NCI-H226 (cell line): ENCODE measurements around the gene CHN2.
A peak's percentile ranks its signal among the peaks of the same experiment; 100 is the strongest.

Experiments used
- DNase-seq: peaks from one replicate; pipeline ENCODE4 v3.0.0-alpha.2; 2015

Gene CHN2

GRCh38 chr7:29479301-29480200 lies 285.0 kb downstream of the CHN2 start:
- no peak for DNase-seq

GRCh38 chr7:29480451-29480850 lies 285.9 kb downstream of the CHN2 start:
- no peak for DNase-seq

GRCh38 chr7:29480934-29481651 lies 286.5 kb downstream of the CHN2 start:
- DNase-seq: no peak

DNA sequence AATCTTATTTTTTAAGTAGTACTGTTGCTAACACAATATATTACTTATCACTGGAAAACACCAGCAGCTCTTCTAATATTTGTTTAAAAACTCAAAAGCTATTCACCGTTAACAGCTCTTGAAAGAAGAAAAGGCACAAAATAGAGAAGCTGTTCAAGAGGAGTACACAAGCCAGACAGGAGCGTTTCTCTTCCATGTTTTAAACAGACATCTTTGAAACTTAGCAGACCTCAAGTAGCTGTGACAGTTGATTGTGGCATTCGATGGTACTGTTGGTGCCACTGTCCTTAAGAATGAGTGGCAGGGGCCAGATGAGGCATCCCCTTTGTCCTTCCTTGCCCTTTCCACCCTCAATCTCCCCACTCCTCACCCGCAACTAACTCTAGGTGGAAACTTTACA lies 287.5 kb downstream of the CHN2 start:
- no peak for DNase-seq

GRCh38 chr7:29483219-29484104 lies 288.9 kb downstream of the CHN2 start:
- no peak for DNase-seq

- DNase-seq: no peak
Measured at GRCh38 chr7:29484280-29484679, 289.7 kb downstream of the CHN2 start.

DNA sequence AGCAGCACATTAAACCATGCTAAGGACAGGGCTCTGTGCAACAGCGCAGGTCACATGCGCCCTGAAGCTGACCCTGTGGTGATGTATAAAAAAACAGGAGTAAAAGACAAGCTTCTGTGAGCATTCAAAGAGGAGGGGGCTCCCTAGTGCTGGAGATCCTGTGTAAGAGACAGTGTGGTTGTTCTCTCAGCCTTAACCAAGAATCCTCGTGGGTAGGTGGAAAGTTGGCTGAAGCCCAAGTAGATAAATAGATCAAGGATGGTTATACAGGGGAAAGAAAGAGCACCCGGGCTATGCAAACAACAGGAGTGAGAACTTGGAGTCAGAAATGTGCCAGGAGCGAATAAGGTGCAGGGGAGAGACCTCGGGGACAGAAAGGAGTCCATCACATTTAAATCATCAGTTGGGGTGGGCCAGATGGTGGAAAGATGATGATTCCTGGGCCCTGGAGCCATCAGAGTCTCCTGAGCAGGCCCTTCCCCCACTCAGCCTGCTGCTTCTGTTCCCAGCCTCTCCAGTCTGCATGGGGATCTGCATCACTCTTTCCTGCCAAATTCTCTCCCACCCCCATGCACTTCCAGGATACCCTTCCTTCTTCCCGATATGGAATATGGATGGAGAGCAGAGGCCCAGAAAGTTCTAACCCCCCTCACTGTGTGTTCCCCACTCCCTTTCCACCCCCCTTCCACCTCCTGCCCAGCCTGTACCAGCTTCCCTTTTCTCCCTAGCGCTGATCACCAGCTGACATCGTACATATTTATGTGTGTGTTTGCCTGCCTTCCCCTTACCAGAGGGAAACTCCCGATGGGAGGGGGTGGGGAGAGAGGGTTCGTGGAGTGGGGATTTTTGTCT lies 291.0 kb downstream of the CHN2 start:
- no peak for DNase-seq

DNA sequence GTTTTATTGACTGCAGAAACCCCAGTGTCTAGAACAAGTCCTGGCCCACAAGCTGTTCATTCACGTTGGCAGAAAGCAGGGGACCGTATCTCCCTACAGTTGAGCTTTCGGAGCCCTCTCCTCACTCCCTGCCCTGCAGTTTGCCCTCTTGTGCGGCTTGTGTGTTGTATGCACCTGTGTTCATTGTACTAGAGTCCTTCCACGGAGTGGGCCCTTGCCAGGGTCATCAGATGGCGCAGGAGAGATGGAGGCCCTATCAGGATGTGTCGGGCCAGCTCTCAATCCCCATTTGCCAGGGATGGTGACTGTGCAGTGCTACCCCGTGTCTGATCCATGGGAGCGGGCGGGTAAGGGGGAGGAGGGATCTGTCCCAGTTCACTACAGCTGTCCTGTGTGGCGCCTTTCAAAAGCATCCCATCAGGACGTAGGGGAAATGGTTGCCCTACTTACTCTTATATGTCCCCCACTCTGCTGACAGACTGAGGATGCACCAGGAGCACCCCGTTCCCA lies 291.7 kb downstream of the CHN2 start:
- no peak for DNase-seq

DNA sequence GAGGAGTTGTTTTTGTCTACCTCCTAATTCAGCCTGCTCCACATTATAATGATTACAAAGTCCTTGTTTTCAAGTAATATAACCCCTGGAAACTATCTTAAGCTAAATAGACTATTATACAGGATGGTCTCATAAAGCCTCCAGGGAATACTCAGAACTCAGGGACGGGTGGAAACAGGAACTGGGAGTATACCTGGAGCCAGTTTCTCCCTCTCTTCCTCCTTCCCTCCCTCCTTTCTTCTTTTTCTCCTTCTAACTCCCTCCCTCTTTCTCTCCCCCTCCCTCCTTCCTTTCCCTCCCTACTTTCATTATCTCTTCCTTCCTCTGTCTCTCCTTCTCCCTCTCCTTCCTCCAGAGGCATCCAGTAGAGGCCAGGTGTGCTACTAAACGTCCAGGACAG lies 292.8 kb downstream of the CHN2 start:
- no peak for DNase-seq

GRCh38 chr7:29488203-29488970 lies 293.8 kb downstream of the CHN2 start:
- DNase-seq: no peak

DNA sequence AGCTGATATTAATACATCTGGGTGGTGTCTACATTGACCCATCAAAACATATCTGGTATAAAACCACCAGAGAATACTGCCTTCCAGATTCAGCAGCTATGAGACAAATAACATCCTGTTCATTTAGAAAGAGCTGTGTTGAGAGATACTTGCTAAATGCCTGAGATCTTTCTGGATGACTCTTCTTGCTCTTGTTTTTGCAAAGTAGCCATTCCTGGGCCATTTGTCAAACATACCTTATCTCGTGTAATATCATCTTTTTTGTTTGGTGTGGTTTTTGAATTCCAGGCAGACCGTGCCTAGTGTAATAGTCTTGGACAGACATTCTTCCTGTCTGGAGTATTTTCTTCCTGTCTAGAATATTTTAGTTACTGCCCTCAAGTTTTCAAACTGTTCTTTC lies 294.4 kb downstream of the CHN2 start:
- DNase-seq: peak; percentile 92

- no peak for DNase-seq
Measured at GRCh38 chr7:29490094-29490607, 295.6 kb downstream of the CHN2 start.

- peak; percentile 26 for DNase-seq
Measured at GRCh38 chr7:29494350-29494749, 299.8 kb downstream of the CHN2 start.

DNA sequence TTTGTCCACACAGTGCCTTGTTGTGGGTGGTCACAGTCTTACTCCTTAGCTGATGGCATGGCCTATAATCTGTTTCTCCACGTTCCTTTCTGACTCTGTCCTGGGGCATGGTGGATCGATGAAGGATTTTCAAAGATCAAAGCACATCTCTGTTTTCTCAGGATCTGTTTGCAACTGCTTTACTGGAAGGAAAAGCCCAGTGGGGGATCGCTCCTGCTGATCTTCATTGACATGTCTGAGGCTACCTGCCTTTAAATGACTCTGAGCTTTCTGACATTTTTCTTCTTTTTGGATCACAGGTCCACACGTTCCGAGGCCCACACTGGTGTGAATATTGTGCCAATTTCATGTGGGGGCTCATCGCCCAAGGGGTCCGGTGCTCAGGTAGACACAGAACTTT lies 301.1 kb downstream of the CHN2 start:
- no peak for DNase-seq

DNA sequence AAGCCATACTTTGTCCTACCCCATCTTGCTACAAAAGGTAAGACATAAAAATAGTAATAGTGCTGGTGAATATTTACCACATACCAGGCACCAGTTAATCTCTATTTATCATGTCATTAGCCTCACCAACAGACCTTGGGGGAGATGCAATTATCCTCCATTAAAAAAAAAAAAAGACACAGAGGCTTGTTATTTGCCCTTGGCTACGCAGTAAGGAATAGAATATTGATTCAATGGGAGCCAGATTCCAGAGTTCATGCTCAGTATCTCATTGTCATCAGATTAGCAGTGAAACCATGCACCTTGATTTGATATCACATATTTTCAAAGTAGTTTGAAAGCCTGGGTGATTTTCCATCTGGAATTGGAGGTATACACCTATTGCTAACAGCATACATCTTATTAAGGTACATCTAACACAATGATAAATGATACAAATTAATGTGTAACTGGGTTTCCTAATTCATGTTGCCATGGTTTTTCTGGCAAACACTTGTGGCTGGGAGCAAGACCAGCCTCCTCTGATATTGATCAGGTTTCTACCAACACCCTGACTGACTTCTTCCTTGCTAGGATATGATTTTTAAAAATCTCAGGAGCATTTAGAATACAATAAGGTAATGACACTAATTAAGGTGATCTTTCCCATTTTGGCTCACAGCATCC lies 301.9 kb downstream of the CHN2 start:
- DNase-seq: no peak

DNA sequence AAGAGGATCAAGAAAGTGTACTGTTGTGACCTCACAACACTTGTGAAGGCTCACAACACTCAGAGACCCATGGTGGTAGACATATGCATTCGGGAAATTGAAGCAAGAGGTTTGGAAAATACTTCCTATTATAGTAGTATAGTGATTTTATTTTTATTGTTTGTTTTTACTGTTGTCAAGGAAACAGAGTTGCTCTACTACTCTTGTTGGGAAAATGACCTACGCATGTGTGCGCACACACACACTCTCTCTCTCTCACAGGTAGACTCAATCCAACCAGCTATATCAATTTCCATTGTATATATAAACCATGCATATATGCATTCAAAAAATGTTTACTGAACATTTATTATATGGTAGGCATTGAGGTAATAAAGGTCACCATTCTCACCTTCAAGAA lies 305.4 kb downstream of the CHN2 start:
- no peak for DNase-seq

DNA sequence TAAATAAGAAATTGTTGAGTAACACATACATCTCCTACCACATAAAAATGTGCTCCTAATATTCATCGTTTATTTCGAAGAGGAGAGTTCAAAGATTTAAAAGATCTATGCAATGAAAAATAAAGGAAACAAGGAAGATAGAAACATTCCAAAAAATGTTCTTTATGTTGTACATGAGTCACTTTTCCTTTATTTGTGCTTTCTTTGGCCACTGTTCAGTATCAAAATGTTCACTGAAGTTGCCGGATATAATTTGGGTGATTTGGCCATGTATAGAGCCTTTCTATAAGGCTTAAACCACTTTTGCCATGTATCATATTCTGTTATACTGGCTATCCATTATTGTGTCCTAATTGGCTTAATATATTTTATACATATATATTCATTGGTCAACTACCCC lies 306.1 kb downstream of the CHN2 start:
- no peak for DNase-seq

- no peak for DNase-seq
Measured at GRCh38 chr7:29502133-29502532, 307.6 kb downstream of the CHN2 start.

DNA sequence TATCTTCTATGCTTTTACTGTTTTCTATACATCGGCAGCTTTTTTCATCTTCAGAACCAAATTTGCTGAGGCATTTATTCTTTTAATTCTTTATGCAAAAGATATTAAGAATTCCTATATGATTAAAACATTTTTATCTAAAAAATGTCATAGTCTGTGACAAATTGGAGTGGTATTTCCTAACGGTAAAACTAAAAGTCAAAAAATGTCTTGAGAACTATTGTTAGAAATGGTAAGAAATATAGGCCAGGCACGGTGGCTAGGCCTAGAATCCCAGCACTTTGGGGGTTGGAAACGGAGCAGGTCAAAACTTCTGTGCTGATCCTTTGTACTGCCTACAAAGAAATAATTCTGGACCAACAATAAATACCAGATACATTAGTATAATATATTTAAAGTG lies 311.4 kb downstream of the CHN2 start:
- DNase-seq: no peak

DNA sequence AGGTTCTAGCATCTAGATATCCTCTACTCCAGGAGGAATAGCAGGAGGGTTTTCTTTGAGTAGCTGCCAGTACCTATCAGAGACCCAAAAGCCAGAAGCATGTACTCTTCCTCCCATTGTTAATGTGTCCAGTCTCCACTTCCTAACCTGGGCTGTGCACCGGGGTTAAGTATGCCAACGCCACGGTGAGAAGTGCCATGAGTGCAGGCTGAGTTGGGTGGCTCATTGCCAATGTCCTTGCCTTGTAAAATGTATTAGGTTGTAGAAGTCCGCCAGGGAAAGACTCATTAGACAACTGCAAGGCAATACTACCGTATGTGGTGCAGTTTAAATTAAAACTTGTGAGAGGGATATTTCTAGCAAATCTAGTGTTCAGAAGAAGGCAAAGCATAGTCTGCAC lies 314.0 kb downstream of the CHN2 start:
- DNase-seq: no peak
